Measurements from ENCODE around the gene GIT2. TPM values are rescaled to one million over a fixed set of nuclear protein-coding genes. Genes with fewer than 3 reads are reported as not detected.

Gene GIT2
- total and polyA plus RNA-seq, 2 of the 8 experiments (the other 6 are each of a cell fraction or from before 2014, with no cell fraction given) = 9.6 to 20.7 TPM

DNA sequence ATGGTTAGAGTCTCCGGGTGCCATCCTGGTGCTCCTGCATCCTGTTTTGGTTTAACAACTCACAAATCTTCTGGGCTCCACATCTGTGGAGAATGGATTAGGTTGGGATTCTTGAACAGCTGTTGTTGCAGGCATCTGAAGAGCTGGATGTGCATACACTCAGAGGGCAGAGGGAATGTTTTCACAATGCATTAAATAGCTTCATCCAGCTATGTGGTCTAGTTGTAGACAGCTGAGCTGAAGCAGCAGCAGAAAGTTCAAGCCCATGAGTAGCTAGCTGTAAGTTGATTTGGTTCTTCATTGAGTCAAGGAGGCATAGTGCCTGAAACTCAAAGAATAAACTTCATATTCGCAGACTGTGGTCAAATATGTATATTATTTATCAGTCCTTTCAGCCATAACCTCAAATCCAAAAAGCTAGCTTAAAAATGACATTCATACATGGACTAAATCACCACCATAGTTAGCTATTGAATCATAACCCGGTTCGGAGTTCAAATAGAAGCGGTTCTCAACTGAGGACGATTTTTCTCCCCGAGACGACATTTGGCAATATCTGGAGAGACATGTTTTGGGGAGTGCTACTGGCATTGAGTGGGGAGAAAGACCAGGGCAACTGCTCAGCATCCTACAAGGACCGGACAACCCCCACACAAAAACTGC is 2.2 kb upstream of the GIT2 start (continued):
- TF ChIP-seq EP300 (IDR thresholded peaks at IDR 0.05; ENCODE audit: borderline replicate concordance in 1 of 2, low read depth in 2 of 2, low read length in 2 of 2) (no peak), E2F6 (IDR thresholded peaks at IDR 0.05) (no peak), HDAC6 (IDR thresholded peaks at IDR 0.05; ENCODE audit: low read depth, low read length) (no peak), TAF7 (optimal IDR thresholded peaks at IDR 0.05; ENCODE audit: borderline replicate concordance, low read depth, low read length) (no peak), RBBP5 (IDR thresholded peaks at IDR 0.05; ENCODE audit: borderline replicate concordance, low read depth, low read length) (no peak)
- TF ChIP-seq, protein P1, sequence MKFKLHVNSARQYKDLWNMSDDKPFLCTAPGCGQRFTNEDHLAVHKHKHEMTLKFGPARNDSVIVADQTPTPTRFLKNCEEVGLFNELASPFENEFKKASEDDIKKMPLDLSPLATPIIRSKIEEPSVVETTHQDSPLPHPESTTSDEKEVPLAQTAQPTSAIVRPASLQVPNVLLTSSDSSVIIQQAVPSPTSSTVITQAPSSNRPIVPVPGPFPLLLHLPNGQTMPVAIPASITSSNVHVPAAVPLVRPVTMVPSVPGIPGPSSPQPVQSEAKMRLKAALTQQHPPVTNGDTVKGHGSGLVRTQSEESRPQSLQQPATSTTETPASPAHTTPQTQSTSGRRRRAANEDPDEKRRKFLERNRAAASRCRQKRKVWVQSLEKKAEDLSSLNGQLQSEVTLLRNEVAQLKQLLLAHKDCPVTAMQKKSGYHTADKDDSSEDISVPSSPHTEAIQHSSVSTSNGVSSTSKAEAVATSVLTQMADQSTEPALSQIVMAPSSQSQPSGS (IDR thresholded peaks at IDR 0.05; ENCODE audit: low read length) = no peak
